MM.1S (cell line): ENCODE results near the gene ANKRD27.
"Not testable (repeated sequence)": the region's sequence is repeated elsewhere in the genome, so short reads cannot be mapped to it uniquely, and the experiment has no call there.

Experiments
- EZH2 ChIP-seq: fragments of 300-600 bp; sonication (generic); optimal IDR thresholded peaks from 2 replicates; pipeline ENCODE3; 2017; ENCODE audit warnings: low read depth, mild to moderate bottlenecking, antibody characterized with exemption, low read length, mixed read lengths
- EZH2phosphoT487 ChIP-seq: fragments of 300-600 bp; sonication (generic); IDR thresholded peaks from 2 replicates; pipeline ENCODE4 v1.6.1; 2018; ENCODE audit warnings: antibody characterized with exemption, low read length
- TF ChIP-seq, protein P1 (sequence below): fragments of 300-600 bp; sonication (generic); IDR thresholded peaks from 2 replicates; pipeline ENCODE4 v1.5.1; 2016; ENCODE audit warnings: antibody characterized with exemption, low read length, mixed read lengths

DNA sequence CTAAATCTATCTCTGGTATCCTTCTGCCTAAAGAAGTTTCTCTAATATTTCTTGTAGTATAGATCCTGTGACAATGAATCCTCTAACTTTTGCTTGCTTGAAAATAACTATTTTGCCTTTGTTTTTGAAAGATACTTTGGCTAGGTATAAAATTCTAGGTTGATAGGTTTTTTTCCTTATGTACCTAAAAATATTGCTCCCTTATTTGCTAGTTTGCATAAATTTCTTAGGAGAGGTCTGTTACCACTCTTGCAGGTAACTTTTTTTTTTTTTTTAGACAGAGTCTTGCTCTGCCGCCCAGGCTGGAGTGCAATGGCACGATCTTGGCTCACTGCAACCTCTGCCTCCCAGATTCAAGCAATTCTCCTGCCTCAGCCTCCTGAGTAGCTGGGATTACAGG, 29.0 kb upstream of the ANKRD27 start:
- TF ChIP-seq, protein P1, sequence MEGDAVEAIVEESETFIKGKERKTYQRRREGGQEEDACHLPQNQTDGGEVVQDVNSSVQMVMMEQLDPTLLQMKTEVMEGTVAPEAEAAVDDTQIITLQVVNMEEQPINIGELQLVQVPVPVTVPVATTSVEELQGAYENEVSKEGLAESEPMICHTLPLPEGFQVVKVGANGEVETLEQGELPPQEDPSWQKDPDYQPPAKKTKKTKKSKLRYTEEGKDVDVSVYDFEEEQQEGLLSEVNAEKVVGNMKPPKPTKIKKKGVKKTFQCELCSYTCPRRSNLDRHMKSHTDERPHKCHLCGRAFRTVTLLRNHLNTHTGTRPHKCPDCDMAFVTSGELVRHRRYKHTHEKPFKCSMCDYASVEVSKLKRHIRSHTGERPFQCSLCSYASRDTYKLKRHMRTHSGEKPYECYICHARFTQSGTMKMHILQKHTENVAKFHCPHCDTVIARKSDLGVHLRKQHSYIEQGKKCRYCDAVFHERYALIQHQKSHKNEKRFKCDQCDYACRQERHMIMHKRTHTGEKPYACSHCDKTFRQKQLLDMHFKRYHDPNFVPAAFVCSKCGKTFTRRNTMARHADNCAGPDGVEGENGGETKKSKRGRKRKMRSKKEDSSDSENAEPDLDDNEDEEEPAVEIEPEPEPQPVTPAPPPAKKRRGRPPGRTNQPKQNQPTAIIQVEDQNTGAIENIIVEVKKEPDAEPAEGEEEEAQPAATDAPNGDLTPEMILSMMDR = not testable (repeated sequence)
- TF ChIP-seq EZH2phosphoT487, EZH2: not testable (repeated sequence)
